GM19328 (cell line): ENCODE data around the gene SHC2.
"Not testable (repeated sequence)": the region's sequence is repeated elsewhere in the genome, so short reads cannot be mapped to it uniquely, and the experiment has no call there.

Experiments used
- ATAC-seq: cut with Tn5 transposase; IDR thresholded peaks from one replicate; pipeline ENCODE4 v1.9.1; 2021; ENCODE audit warnings: mild to moderate bottlenecking, moderate library complexity; ENCODE audit not compliant: unreplicated experiment

The SHC2 gene

GRCh38 chr19:425056-425455 is 35.8 kb downstream of the SHC2 start:
- no peak for ATAC-seq

GRCh38 chr19:424546-424945 is 36.3 kb downstream of the SHC2 start:
- no peak for ATAC-seq

- ATAC-seq, result no peak
Observed at GRCh38 chr19:423691-424466, 37.0 kb downstream of the SHC2 start.

- not testable (repeated sequence) for ATAC-seq
Observed at GRCh38 chr19:422917-423226, 38.0 kb downstream of the SHC2 start.

- ATAC-seq, result no peak
Observed at GRCh38 chr19:422213-422916, 38.5 kb downstream of the SHC2 start.

GRCh38 chr19:419721-420515 is 40.9 kb downstream of the SHC2 start:
- no peak for ATAC-seq

GRCh38 chr19:418761-419671 is 41.8 kb downstream of the SHC2 start:
- no peak for ATAC-seq

GRCh38 chr19:416416-416815 is 44.4 kb downstream of the SHC2 start:
- no peak for ATAC-seq

- ATAC-seq, result no peak
Observed at GRCh38 chr19:415292-415691, 45.5 kb downstream of the SHC2 start.

GRCh38 chr19:413756-414420 is 46.9 kb downstream of the SHC2 start:
- no peak for ATAC-seq

- no peak for ATAC-seq
Observed at GRCh38 chr19:412356-413355, 48.2 kb downstream of the SHC2 start.

- no peak for ATAC-seq
Observed at GRCh38 chr19:411723-412355, 49.0 kb downstream of the SHC2 start.

GRCh38 chr19:411121-411722 is 49.6 kb downstream of the SHC2 start:
- not testable (repeated sequence) for ATAC-seq

- no peak for ATAC-seq
Observed at GRCh38 chr19:410243-410781, 50.5 kb downstream of the SHC2 start.

GRCh38 chr19:409516-410242 is 51.2 kb downstream of the SHC2 start:
- no peak for ATAC-seq

- no peak for ATAC-seq
Observed at GRCh38 chr19:408902-409515, 51.8 kb downstream of the SHC2 start, which contains the start of gene C2CD4C. C2CD4C (minus strand) TSS chr19:409147; CDS start chr19:408361, 786 bp downstream.
